GM18951 (cell line): ENCODE data around the gene EMID1.

ENCODE experiments used
- POLR2A ChIP-seq: IDR thresholded peaks from 4 replicates; pipeline ENCODE4 v1.6.1; 2011; ENCODE audit warnings: mild to moderate bottlenecking; ENCODE audit not compliant: insufficient read length, insufficient read depth; ENCODE audit errors: extremely low read depth
- in situ Hi-C: fragments of 300-500 bp; cut with MboI; formaldehyde crosslinking; loops from one replicate; pipeline ENCODE4 v1.12.0; 2022; ENCODE audit warnings: low sequenced_read_pairs, mixed read lengths, inconsistent platforms; ENCODE audit not compliant: unreplicated experiment

Gene EMID1

GRCh38 chr22:29224121-29224858, 18.6 kb downstream of the EMID1 start:
- TF ChIP-seq POLR2A: no peak
- in situ Hi-C loops: no loop called here

GRCh38 chr22:29224859-29225410, 19.2 kb downstream of the EMID1 start:
- in situ Hi-C loops: loop anchor here (25.0 kb wide), 1 partner anchor 363 kb away; no protein-coding TSS in a partner anchor
- TF ChIP-seq POLR2A: peak; percentile 20

- no peak for TF ChIP-seq POLR2A
- in situ Hi-C loops: loop anchor here (25.0 kb wide), 1 partner anchor 363 kb away; no protein-coding TSS in a partner anchor
These were observed 19.9 kb downstream of the EMID1 start for GRCh38 chr22:29225422-29226090.

GRCh38 chr22:29226351-29226981, 20.8 kb downstream of the EMID1 start:
- no peak for TF ChIP-seq POLR2A
- in situ Hi-C loops: loop anchor here (25.0 kb wide), 1 partner anchor 364 kb away; no protein-coding TSS in a partner anchor

GRCh38 chr22:29230972-29231875, 25.5 kb downstream of the EMID1 start:
- in situ Hi-C loops: loop anchor here (25.0 kb wide), 1 partner anchor 369 kb away; no protein-coding TSS in a partner anchor
- TF ChIP-seq POLR2A: peak; percentile 21

- no peak for TF ChIP-seq POLR2A
- in situ Hi-C loops: loop anchor here (25.0 kb wide), 1 partner anchor 370 kb away; no protein-coding TSS in a partner anchor
These were observed 26.6 kb downstream of the EMID1 start for GRCh38 chr22:29231971-29232959.

- no peak for TF ChIP-seq POLR2A
- in situ Hi-C loops: loop anchor here (25.0 kb wide), 1 partner anchor 371 kb away; no protein-coding TSS in a partner anchor
These were observed 27.7 kb downstream of the EMID1 start for GRCh38 chr22:29233277-29233877.

- in situ Hi-C loops: loop anchor here (25.0 kb wide), 1 partner anchor 378 kb away; no protein-coding TSS in a partner anchor
These were observed 34.8 kb downstream of the EMID1 start for GRCh38 chr22:29240481-29240880.

GRCh38 chr22:29243874-29244446, 38.3 kb downstream of the EMID1 start:
- in situ Hi-C loops: loop anchor here (25.0 kb wide), 1 partner anchor 382 kb away; no protein-coding TSS in a partner anchor
- TF ChIP-seq POLR2A: no peak

- in situ Hi-C loops: loop anchor here (25.0 kb wide), 1 partner anchor 383 kb away; no protein-coding TSS in a partner anchor
- no peak for TF ChIP-seq POLR2A
These were observed 39.3 kb downstream of the EMID1 start for GRCh38 chr22:29244785-29245625.
